22Rv1 (cell line): ENCODE results near the gene IFNLR1.

Experiments used
- ZFX ChIP-seq: fragments of 450-650 bp; IDR thresholded peaks from 2 replicates; pipeline ENCODE4 v1.6.1; 2017; ENCODE audit warnings: antibody characterized with exemption, borderline replicate concordance
- TF ChIP-seq, protein P1 (sequence below): fragments of 450-650 bp; IDR thresholded peaks from 2 replicates; pipeline ENCODE4 v1.5.1; 2017; ENCODE audit warnings: mild to moderate bottlenecking

DNA sequence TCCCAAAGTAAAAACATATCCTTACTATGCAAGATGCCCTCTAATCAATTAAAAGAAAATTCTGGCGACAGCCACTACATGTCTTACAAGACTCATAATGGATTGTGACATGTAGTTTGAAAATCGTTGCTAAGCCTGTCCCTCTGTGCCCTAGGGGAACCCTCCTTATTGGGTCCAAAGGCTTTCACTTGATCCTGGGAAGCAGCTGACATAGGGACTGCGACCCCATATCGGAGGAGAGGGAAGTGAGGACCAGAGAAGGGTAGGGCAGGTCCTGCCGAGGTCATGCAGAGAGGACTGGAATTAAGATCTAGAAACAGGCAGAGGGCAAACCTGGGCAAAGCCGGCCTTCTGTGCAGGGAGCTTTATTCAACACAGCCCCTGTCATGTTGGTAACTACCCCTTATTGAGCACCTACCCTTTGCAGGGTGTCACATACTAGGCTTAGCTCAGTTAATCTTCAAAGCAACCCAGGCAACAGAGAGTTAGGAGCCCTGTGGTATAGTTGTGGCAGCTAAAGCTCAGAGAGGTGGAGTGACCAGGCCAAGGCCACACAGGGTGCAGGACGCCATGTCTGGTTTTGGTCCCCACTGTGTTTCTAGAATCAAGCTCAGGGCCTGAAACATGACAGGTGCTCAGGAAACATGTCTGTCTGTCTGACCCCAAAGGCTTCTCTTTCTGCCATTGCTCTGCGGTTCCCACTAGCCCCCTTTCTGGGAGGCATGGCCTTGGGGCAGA is 18.4 kb upstream of the IFNLR1 start:
- TF ChIP-seq, protein P1, sequence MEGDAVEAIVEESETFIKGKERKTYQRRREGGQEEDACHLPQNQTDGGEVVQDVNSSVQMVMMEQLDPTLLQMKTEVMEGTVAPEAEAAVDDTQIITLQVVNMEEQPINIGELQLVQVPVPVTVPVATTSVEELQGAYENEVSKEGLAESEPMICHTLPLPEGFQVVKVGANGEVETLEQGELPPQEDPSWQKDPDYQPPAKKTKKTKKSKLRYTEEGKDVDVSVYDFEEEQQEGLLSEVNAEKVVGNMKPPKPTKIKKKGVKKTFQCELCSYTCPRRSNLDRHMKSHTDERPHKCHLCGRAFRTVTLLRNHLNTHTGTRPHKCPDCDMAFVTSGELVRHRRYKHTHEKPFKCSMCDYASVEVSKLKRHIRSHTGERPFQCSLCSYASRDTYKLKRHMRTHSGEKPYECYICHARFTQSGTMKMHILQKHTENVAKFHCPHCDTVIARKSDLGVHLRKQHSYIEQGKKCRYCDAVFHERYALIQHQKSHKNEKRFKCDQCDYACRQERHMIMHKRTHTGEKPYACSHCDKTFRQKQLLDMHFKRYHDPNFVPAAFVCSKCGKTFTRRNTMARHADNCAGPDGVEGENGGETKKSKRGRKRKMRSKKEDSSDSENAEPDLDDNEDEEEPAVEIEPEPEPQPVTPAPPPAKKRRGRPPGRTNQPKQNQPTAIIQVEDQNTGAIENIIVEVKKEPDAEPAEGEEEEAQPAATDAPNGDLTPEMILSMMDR, result no peak
- TF ChIP-seq ZFX, result no peak
